Kasumi-1 (cell line): ENCODE results near the gene PAQR8.
A peak's percentile ranks its signal among the peaks of the same experiment; 100 is the strongest.

Experiments used
- DNase-seq, 2 experiments: peaks; one replicate each; lab custom pipeline; 2025; lab: John Stamatoyannopoulos, UW

Gene PAQR8

DNA sequence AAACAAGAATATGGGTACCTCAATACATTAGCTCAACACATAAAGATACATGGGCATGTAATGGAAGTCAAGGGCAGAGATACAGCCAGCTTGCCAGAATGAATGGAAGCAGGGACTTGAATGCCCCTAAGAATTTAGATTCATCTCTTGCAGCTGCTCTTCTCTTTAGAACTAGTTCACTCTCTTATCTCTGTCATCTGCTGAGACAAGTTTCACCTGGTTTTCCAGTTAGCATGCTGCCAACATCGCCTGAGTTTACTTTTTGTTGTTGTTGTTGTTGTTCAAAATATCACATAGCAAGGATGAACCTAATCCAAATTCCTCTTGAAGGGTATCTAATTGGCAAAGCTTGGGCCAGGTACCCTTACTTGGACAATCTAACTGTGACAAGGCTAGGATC, 14.1 kb upstream of the PAQR8 start:
- no peak for DNase-seq

DNA sequence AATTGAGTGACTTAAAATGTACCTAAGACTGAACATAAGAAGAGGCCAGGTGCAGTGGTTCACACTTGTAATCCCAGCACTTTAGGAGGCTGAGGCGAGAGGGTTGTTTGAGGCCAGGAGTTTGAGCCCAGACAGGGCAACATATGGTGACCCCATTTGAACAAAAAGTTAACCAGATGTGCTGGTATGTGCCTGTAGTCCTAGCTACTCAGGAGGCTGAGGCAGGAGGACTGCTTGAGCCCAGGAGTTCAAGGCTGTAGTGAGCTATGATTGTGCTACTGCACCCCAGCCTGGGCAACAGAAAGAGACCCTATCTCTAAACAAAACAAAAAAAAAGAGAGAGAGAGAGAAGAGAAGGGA, 10.1 kb upstream of the PAQR8 start:
- DNase-seq: no peak

DNA sequence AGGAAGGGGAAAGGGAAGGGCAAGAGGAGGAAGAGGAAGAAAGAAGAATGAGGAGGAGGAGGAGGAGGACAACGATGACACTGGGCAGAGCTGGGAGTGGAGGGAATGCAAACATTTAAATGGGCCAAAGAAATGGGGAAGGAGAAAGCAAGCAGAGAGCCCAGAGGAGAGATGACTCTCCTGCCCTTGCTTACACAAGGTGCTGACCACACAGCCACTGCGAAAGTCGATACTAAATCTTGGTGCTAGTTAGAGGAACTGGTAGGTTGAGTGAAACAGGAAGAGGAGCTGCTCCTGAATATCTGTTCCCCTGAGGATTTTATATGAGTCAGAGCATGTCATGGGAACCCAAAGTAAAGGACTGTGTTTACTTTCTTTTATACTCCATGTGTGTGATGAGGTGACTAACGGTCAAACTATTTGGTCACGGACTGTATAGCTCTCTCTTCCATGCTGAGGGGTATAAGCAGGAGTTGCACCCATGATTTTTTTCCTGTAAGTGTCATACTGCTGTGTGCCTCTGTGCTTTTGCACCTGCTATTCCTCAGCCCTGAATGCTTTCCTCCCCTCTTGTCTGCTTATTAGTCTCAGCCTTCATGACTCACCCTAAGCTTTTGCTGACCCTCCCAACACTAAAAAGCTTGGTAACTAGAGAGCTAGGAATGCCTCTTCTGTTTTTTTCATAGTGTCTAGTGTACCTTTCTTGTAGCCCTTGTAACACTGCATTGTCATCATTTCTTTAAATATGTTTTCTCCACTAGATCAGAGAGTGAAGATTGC, 9.5 kb upstream of the PAQR8 start:
- peak; percentile 70 to 81 for DNase-seq

DNA sequence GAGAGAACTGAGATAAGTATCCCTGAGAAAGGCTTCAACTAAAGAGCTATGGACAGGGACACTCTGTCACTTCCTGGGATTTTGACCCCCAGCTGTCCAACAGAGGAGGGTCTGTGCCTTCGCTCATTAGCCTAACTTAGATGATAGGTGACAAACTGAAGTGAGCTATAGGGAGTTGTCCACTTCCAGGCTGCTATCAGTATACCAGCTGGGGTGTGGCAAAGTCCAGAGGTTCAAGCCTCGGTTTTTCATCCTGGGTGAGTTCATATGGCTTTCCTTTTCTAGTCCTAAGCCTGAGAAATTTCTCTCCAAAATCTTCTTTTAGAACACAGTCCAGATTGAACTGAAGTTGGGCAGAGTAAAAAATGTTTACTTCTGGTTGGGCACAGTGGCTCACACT, 5.9 kb upstream of the PAQR8 start:
- DNase-seq: no peak

DNA sequence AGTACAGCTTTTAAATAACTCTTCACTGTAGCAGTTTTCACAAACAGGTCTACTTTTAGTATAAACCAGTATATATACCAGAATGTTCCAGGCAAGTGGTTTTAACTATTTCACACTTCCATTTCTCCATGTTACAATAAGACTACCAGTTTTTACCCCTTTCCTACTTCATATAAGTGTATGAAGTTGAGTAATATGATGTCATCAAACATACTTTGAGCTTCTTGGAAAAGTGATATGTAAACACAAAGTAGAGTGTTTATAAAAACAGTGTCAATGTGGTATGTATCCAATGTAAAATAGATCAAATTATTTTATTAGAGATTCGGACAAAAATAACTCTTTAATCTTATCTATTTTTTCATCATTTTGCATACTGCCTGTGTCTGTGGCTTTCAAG, 2.5 kb upstream of the PAQR8 start:
- no peak for DNase-seq

DNA sequence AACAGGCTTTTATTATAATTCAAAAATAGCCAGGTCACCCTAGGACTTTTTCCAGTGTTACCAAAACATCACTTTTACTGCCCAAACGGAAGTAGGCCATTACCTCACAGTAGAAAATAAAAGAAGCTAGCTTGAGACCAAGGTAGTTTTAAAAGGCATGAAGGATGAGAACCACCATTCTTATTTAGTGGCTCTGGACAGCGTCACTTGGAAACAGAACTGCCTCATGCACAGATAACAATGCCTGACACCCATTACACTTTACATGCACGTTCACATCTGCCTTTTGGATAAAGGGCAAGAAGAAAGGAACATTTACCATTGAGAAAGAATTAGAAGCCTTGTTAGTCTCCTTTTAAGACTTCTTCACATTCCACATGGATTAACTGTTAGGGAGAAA, 1.9 kb upstream of the PAQR8 start:
- no peak for DNase-seq

DNA sequence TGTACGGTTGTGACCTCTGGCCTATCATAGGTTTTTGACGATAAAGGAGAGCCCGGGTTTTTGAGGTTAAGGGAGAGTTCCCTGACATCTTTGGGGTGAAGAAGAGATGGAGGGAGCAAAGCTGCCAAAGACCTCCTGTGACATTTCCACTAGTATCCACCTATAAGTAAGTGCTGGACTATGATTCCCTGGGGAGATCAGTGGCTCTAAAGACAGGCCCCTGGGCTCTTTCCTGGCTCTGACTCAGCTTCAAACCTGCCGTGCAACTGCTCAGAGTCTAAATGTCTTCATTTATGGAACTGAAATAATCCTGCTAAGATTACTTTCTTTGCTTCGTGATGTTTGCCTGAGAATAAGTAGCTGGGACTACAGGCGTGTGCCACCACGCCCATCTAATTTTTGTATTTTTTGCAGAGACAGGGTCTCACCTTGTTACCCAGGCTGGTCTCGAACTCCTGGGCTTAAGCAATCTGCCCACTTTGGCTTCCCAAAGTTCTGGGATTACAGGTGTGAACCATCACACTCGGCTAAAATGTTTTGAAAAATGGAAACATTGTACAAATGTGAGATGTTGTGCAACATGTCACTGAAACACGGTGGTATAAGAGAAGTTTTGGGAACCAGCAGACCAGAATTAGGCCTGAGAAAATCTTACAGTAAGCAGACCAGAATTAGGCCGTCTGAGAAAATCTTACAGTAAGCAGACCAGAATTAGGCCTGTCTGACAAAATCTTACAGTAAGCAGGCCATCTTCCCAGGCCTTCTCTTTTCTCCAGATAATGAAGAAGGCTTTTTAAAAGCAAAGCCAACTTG, 1.1 kb upstream of the PAQR8 start:
- no peak for DNase-seq

DNA sequence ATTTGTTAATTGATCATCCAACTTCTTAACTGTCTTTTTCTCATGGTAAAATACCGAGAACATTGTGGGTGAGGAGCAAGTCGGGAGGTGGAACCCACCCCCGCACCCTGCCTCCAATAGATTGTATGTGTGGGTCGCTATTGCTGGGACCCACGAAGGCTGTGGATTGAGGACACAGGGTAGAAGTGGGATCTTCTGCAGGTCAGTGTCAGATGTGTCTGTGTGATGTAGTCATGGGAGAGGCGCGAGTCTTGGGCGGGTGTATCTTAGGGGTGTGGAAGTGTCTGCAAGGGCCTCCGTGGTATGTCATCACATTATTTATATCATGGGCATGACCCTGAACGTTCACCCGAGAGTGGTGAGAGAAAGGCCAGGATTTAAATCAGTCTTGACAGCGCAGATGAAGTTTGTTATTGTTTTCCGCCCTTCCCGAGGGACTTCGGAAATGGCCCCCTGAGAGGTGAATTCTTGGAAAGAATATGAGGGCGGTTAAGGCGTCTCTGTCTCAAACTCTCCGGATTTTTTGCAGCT, 472 bp upstream of the PAQR8 start:
- DNase-seq: no peak

DNA sequence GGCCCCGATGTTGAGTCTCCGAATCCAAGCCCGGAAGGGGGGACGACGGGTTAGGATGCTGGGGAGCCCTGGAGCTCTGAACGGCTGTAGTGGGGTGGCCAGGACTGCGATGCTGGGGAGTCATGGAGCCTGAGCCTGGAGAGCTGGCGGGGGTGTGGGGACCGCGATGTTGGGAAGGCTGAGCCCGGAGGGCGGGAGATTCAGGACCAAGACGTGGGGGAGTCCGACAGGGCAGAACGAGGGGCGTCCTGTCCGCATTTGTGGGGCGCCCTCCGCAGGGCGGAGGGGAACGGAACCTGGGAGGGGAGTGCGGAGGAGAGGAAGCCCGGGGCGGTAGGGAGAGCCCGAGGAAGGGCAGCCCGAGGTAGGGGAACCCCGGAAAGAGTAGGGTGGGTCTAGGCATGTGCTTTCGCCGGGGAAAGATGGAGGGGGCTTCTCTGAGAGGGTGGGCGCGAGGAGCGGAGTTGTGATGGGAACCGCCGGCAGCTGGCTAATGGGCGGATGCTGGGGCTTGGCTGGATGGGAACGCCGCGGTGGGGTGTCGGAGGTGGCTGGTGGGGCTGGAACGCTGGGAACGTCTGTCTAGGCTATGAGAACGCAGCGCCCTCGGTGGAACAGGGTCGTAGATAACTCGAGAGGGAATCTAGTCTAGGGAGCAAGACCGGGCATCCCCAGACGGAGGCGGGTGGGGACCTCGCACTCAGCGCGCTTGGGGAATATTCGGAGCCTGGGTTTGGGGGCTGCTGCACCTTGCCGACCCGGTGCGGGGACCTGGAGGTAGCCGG, 684 bp downstream of the PAQR8 start:
- DNase-seq: peak; percentile 40

DNA sequence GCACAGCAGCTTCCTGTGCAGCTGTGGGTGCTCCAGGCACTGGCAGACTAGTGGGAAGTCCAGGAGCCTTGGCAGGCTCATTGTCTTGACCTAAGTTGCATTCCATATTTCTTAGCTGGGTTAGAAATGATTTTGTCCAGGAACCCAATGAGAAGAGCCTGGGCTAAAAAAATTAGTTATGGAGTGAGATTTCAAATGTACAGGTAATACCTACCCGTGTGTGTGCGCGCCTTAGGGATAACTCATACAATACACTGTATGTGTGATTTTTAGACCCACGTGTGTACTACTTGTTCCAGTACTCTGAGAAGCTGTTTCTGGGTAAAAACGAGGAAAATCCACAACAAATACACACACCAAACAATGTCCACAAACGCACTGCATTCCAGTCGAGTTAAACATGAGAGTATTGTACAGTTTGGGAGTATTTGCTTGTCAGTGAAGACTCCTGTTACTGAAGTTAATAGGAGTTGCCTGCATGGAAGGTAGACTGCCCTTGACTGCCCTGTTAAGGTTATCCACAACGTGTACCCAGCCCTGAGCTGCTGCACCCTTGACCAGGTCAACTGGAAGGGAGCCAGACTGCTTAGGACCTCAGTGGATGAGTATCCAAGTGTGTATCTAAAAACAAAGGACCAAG, 1.4 kb downstream of the PAQR8 start:
- DNase-seq: no peak

DNA sequence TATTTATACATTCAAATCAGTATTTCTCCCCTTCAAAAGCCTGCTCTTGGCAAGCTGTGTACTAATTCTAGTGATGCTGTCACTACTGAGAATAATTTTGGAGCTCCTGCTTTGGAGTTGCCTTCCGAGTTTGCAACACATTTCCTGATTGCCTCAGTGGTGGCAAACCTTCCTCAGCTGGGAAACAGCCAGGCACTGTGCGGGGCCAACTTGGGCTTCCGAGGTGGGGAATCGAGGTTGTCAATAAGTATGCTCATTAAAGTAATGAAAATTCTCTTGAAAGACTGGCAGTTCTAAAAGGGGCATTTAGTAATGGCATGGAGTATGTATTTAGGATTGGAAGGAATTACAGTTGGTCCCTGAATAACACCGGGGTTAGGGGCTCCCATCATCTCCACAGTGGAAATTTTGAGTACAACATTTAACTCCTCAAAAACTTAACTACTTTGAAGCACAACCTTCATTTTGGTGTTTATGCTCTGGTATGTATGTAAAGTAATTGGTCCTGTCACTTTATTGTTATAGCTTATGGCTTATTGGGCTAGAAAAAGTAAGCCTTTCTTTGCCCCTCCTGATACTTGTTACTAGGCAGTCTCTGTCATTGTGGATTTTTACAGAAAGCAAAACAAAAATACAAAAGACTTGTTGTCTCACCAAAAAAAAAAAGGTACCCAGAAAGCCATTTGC, 2.7 kb downstream of the PAQR8 start:
- no peak for DNase-seq

DNA sequence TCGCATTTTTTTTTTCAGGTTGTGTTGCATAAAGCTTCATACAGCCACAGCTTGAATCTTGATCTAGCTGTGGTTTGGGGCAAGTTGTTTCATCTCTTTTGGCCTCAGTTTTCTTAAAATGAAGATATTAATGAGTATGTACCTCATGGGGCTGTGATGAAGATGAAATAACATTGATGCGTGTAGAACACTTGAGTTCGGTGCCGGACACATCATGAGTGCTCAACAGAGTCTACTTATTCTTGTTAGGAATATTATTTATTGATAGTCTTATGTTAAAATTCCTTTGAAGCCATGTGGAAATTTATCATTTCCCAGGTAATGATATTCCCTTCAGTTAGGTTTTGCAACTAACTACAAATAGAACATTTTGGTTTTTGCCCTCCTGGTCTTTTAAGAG, 3.4 kb downstream of the PAQR8 start:
- no peak for DNase-seq

DNA sequence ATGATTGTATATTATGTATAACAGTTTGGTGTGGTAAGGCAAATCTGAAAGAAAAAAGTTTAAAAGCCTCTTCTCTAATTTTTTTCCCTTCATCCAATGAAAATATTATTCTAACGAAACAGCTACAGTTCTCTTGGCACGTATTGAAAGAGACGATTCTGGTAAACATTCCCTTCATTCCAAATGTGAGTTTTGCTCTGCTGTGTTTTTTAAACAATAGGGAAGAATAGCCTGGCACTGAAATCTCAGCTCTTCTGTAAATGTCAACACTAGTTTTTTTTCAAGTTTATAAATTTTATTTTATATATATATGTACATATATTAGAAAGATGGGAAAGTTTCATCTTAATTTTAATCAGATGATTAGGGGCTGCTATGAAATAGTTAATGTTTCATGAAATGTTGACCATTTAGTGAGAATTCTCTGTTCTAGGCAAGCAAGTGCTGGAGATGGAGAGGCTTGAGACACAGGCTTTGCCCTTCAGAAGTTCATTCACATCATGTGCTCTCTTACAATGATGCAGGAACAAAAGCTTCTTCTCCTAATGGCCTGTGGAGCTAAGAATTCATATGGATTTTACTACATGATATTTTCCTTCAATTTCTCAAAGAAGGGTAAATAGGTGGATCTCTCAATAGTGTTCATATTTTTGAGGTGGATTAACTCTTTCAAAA, 4.1 kb downstream of the PAQR8 start:
- DNase-seq: no peak

DNA sequence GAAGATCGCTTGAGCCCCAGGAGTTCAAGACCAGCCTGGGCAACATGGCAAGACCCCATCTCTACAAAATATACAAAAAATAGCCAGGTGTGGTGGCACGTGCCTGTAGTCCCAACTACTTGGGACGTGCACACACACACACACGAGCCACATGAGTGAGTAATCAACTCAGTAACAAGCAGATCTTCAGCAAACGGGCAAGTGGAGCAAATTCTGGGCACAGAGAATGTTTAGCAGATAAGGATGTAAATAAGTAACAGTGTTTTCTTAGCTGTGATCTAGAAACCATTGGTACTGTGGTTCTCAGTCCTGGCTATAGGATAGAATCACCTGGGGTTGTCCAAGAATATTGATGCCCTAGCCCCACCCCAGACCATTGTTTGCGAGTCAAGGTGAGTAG, 6.1 kb downstream of the PAQR8 start:
- DNase-seq: no peak

DNA sequence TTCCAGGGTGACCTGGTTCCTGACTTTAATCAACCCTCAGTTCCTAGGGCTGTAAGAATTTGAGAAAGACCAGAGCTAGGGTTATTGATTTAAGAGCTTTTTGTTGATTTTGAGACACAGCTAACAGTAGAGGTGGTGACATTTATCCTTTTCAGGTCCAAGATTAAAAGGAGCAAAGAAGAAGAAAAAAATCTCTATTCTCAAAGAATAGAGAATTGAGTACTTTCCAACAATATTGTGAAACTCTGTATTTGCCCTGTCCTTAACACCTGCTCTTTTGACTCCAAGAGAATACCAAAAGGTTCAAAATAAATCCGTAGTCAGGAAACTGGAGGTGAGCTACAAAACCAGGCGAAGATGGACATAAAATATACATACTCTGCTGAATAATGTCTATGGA, 7.3 kb downstream of the PAQR8 start:
- no peak for DNase-seq

DNA sequence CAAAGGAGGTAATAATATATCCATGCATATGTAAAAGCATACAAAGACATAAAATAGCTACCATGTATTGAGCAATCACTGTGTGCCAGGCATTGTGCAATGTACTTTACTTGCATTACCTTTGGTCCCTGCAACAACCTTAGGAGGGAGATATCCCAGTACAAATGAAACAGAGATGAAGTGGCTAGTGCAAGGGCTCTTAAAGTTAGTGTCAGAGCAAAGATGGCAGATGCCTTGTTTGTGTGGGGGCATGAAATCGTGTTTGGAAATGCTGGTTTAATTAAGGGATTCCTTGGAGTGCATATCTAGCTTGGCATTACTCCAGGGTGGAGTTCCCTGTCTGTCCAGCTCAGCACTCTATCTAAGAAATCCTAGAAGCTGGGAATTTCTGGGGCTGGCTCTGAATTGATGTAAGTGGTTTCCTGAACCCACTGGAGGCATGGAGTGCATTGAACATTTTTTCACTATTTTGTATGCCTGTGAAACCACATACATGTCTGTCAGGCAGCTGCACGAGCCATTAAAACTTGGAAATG, 9.8 kb downstream of the PAQR8 start:
- no peak for DNase-seq

DNA sequence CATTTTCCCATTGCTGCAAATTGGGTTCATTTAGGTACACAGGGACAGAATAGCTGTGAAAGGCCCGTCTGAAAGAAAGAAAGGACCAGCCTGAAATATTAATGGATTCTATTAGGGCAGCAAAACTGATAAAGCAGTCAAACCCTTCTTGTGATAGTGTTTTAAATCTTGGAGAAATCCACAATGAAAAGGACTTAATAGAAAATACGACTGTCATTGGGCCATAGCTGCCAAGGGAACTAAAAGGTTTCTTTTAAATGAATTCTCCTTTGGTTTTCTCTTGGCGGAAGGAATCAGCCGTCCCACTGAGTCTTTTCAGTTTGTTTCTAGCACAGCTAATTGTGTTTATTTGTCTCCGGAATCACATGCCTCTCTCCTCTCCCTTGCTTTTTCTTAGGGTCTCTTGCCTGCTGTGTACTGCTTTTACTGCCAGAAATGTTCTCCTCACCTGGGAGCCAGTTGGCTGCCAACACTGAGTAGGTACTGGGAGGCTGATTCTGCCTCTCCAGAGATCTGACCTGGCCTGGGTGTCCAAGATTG, 11.3 kb downstream of the PAQR8 start:
- no peak for DNase-seq

DNA sequence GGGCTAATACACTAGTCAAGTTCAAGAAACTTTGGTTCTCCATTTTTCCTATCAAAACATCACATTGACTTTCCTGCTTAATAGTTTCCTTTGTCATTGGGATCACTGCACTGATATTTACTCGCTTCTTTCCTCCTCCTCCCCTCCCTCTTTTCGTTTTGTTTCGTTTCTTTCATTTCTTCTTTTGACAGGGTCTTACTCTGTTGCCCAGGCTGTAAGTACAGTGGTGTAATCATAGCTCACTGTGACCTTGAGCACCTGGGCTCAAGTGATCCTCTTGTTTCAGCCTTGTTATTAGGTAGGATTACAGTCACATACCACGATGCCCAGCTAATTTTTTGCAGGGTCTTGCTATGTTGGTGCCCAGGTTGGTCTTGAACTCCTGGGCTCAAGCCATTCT, 12.3 kb downstream of the PAQR8 start:
- no peak for DNase-seq

DNA sequence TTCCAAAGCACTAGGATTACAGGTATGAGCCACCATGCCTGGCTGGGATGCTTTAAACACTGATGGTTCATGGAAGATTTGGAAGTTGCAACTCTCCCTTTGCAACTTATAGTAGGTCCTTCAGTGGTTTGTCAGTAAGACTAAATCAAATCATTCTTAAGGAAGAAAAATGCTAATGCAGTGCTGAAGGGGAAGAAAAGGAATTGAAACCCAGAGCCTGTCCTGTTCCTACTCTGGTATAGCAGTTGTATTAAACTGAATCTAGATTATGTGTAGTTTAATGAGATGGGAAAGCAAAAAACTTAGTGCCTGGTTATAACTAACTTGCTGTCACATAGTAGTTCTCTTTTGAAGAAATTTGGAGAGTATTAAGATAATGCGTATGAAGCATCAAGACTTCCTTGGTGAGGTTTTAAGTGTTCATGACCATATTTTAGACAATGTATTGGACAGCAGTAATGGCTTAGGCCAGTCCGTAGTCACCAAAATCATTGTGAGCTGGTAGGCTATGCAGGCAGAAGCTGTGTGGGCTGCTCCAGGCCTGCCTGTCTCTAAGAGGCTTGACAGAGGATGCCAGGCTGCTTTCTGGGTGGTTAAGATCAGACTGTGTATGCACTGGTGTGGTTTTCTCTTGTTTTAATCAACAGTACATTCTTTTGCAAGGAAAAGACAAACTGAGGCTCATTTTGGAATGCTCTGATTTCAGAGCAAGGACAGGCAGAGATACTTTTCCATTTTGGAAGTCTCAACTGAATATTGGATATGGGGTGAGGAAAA, 14.0 kb downstream of the PAQR8 start:
- DNase-seq: no peak

DNA sequence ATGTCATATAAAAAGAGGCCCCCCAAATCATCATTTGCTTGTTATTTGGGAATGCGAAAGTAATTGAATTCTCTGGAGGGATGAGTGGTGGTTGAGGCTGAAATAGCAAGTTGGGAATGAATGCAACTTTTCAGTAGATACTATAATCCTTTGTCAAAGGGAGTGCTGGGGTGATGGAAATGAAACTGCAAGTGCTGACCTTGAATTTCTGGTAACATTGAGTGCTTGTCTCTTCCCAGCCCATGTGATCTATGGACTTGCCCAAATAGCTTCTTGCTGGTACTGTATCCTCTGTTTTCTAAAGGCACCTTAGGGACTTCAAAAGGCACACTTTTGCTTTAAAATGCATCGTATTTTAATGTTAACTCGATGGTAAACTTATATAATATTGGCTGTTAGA, 14.8 kb downstream of the PAQR8 start:
- no peak for DNase-seq
